Neural progenitor cell (in vitro differentiated cells): ENCODE data around the gene TTLL9. TPM values are rescaled to one million over a fixed set of nuclear protein-coding genes. Genes with fewer than 3 reads are reported as not detected.
A peak's percentile ranks its signal among the peaks of the same experiment; 100 is the strongest.

Experiments
- DNase-seq: peaks from one replicate; pipeline ENCODE4 v3.0.0-alpha.2; 2016; ENCODE audit warnings: low spot score
- H2AFZ ChIP-seq: fragments of 200-600 bp; sonication (generic); replicated peaks from 2 replicates; pipeline ENCODE4 v1.6.1; 2016; ENCODE audit warnings: antibody characterized with exemption
- H3F3A ChIP-seq: fragments of 200-600 bp; sonication (generic); 2 replicates; pipeline ENCODE4 v1.6.1; 2016; ENCODE audit warnings: antibody characterized with exemption, low read depth
- H3K27ac ChIP-seq: fragments of 200-600 bp; sonication (generic); 2 replicates; pipeline ENCODE4 v1.5.1; 2016; ENCODE audit warnings: mild to moderate bottlenecking
- H3K27me3 ChIP-seq: fragments of 200-600 bp; sonication (generic); 2 replicates; pipeline ENCODE4 v1.6.1; 2016; ENCODE audit warnings: mild to moderate bottlenecking, moderate library complexity
- H3K36me3 ChIP-seq: fragments of 200-600 bp; sonication (generic); 2 replicates; pipeline ENCODE4 v1.5.1; 2016
- H3K4me1 ChIP-seq: fragments of 200-600 bp; sonication (generic); 2 replicates; pipeline ENCODE4 v1.6.1; 2016; ENCODE audit warnings: mixed run types
- H3K4me2 ChIP-seq: fragments of 200-600 bp; sonication (generic); 2 replicates; pipeline ENCODE4 v1.6.1; 2016
- H3K4me3 ChIP-seq: fragments of 200-600 bp; sonication (generic); 2 replicates; pipeline ENCODE4 v1.5.1; 2016
- H3K79me2 ChIP-seq: fragments of 200-600 bp; sonication (generic); 2 replicates; pipeline ENCODE4 v1.6.1; 2016; ENCODE audit warnings: low read depth
- H3K9ac ChIP-seq: fragments of 200-600 bp; sonication (generic); 2 replicates; pipeline ENCODE4 v1.6.1; 2016
- H3K9me3 ChIP-seq: fragments of 200-600 bp; sonication (generic); 2 replicates; pipeline ENCODE4 v1.5.1; 2016; ENCODE audit warnings: low read depth
- H4K20me1 ChIP-seq: fragments of 200-600 bp; sonication (generic); 2 replicates; pipeline ENCODE4 v1.6.1; 2016; ENCODE audit warnings: low read depth
- H3K27ac Mint-ChIP-seq: 3 replicates; pipeline ENCODE4 v1.8.0; 2021; ENCODE audit warnings: mixed read lengths
- H3K27me3 Mint-ChIP-seq: 2 replicates; pipeline ENCODE4 v1.8.0; 2022; ENCODE audit warnings: low read depth, mild to moderate bottlenecking, inconsistent platforms, moderate library complexity, mixed read lengths; ENCODE audit not compliant: insufficient read depth
- H3K36me3 Mint-ChIP-seq: 3 replicates; pipeline ENCODE4 v1.8.0; 2021; ENCODE audit warnings: mixed read lengths
- H3K4me1 Mint-ChIP-seq: 3 replicates; pipeline ENCODE4 v1.8.0; 2021; ENCODE audit warnings: mixed read lengths
- H3K4me3 Mint-ChIP-seq: 3 replicates; pipeline ENCODE4 v1.8.0; 2021; ENCODE audit warnings: mild to moderate bottlenecking, moderate library complexity, mixed read lengths
- H3K9me3 Mint-ChIP-seq: 3 replicates; pipeline ENCODE4 v1.8.0; 2020; ENCODE audit warnings: mixed read lengths
- CTCF ChIP-seq: fragments of 200-600 bp; sonication (generic); IDR thresholded peaks from 2 replicates; pipeline ENCODE4 v1.5.1; 2017; ENCODE audit warnings: antibody characterized with exemption, mild to moderate bottlenecking
- EZH2 ChIP-seq: fragments of 200-600 bp; sonication (generic); IDR thresholded peaks from 2 replicates; pipeline ENCODE4 v1.6.1; 2017; ENCODE audit warnings: antibody characterized with exemption, mild to moderate bottlenecking, moderate library complexity
- EZH2phosphoT487 ChIP-seq: fragments of 200-600 bp; sonication (generic); IDR thresholded peaks from 2 replicates; pipeline ENCODE4 v1.6.1; 2017; ENCODE audit warnings: antibody characterized with exemption
- total RNA-seq: library from RNA; depleted of rRNA; stranded (reverse); fragments of >200 nt; gene quantifications from 2 replicates; pipeline ENCODE4 v1.2.3, GENCODE V29; 2015; ENCODE audit warnings: low replicate concordance

Gene TTLL9
- total RNA-seq, 1 donor from 2014 or later: not detected

- no peaks in the 10 kb centered on the region for H3K9me3 ChIP-seq
- Mint-ChIP-seq H3K36me3 (no peaks in the 10 kb centered on the region), H3K4me3 (no peak overlapping the region), H3K9me3 (no peaks in the 10 kb centered on the region), H3K4me1 (peaks cover 24% of the 10 kb centered on the region), H3K27ac (no peak overlapping the region), H3K27me3 (peaks cover 9% of the 10 kb centered on the region)
- no peaks in the 10 kb centered on the region for H3K36me3 ChIP-seq
- no peaks in the 10 kb centered on the region for H3K27me3 ChIP-seq
- no peaks in the 10 kb centered on the region for H4K20me1 ChIP-seq
- H3K79me2 ChIP-seq: no peaks in the 10 kb centered on the region
- H3K9ac ChIP-seq: no peak overlapping the region
- H3K4me1 ChIP-seq: peaks cover 55% of the 10 kb centered on the region
- H2AFZ ChIP-seq: no peak overlapping the region
- peaks cover 18% of the 10 kb centered on the region for H3F3A ChIP-seq
- DNase-seq: no peak
- H3K27ac ChIP-seq: no peak overlapping the region
- TF ChIP-seq EZH2 (no peak), CTCF (no peak), EZH2phosphoT487 (no peak)
- no peak overlapping the region for H3K4me3 ChIP-seq
- no peak overlapping the region for H3K4me2 ChIP-seq
These were observed 28.5 kb upstream of the TTLL9 start for GRCh38 chr20:31841928-31842327.

GRCh38 chr20:31842471-31843157 lies 27.8 kb upstream of the TTLL9 start:
- TF ChIP-seq EZH2phosphoT487 (no peak), EZH2 (no peak), CTCF (no peak)
- Histone ChIP-seq H3K9ac (no peak overlapping the region), H4K20me1 (no peaks in the 10 kb centered on the region), H2AFZ (peak overlapping the region; percentile 85), H3K4me1 (peaks cover 49% of the 10 kb centered on the region), H3F3A (peaks cover 11% of the 10 kb centered on the region), H3K4me3 (no peak overlapping the region), H3K79me2 (no peaks in the 10 kb centered on the region), H3K27ac (no peak overlapping the region), H3K27me3 (peaks cover 4% of the 10 kb centered on the region), H3K9me3 (no peaks in the 10 kb centered on the region), H3K4me2 (peak overlapping the region; percentile 39), H3K36me3 (no peaks in the 10 kb centered on the region)
- DNase-seq: peak; percentile 47
- Mint-ChIP-seq H3K4me3 (no peak overlapping the region), H3K36me3 (no peaks in the 10 kb centered on the region), H3K9me3 (no peaks in the 10 kb centered on the region), H3K27ac (peak overlapping the region; percentile 95), H3K27me3 (peaks cover 9% of the 10 kb centered on the region), H3K4me1 (peaks cover 24% of the 10 kb centered on the region)

- H3K27ac Mint-ChIP-seq: peak overlapping the region; percentile 91
- no peak overlapping the region for H3K9ac ChIP-seq
These were observed 27.1 kb upstream of the TTLL9 start for GRCh38 chr20:31843288-31843687.

More at GRCh38 chr20:31843288-31843687, 27.1 kb upstream of the TTLL9 start:
- no peak overlapping the region for H3K4me3 Mint-ChIP-seq
- no peaks in the 10 kb centered on the region for H3K36me3 ChIP-seq
- no peaks in the 10 kb centered on the region for H3K36me3 Mint-ChIP-seq
- no peaks in the 10 kb centered on the region for H3K9me3 Mint-ChIP-seq
- H3K4me1 ChIP-seq: peaks cover 43% of the 10 kb centered on the region
- peaks cover 11% of the 10 kb centered on the region for H3K27me3 ChIP-seq
- H3F3A ChIP-seq: peaks cover 6% of the 10 kb centered on the region
- DNase-seq: no peak
- H3K4me1 Mint-ChIP-seq: peaks cover 24% of the 10 kb centered on the region
- no peaks in the 10 kb centered on the region for H4K20me1 ChIP-seq
- H2AFZ ChIP-seq: no peak overlapping the region
- H3K4me3 ChIP-seq: no peak overlapping the region
- H3K79me2 ChIP-seq: no peaks in the 10 kb centered on the region
- TF ChIP-seq CTCF: no peak
- TF ChIP-seq EZH2: no peak
- TF ChIP-seq EZH2phosphoT487: no peak
- H3K4me2 ChIP-seq: peak overlapping the region; percentile 39
- no peaks in the 10 kb centered on the region for H3K9me3 ChIP-seq
- H3K27me3 Mint-ChIP-seq: peaks cover 9% of the 10 kb centered on the region
- H3K27ac ChIP-seq: no peak overlapping the region
